Measurements from ENCODE around the gene LMBRD1. TPM values are rescaled to one million over a fixed set of nuclear protein-coding genes. Genes with fewer than 3 reads are reported as not detected.

Gene LMBRD1
- total and polyA plus RNA-seq, 2 of the 4 experiments (the other 2 are of a cell fraction) = 3.9 to 8.7 TPM

DNA sequence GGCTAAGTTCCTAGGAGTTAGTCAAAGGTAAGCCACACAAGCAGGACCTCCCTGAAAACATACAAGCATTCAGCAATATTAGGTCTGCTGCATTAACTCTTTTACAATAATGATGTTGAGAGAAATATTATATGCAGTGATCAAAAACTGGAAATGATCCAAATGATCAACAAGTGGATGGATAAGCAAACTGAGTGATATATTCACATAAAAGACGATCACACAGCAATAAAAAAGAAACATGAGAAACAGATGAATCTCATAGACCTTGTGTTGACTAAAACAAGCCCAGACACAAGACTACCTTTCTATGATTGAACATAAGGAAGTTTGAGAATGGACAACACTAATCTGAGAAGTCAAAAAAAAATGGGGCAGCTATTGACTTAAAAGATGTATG, 39.9 kb downstream of the LMBRD1 start:
- Histone ChIP-seq H2BK15ac (ENCODE audit: low read depth, low read length) (no peak overlapping the region), H3K9ac (ENCODE audit: low read depth, low read length) (no peak overlapping the region), H4K20me1 (ENCODE audit: insufficient read depth, low read length) (no peaks in the 10 kb centered on the region), H3K4me2 (ENCODE audit: low read depth, low read length) (no peak overlapping the region), H4K5ac (ENCODE audit: low read depth, low read length) (no peak overlapping the region), H3K23ac (ENCODE audit: low read depth, low read length) (no peak overlapping the region), H3K4me3 (ENCODE audit: insufficient read depth, low read depth, low read length) (no peak overlapping the region), H3K56ac (ENCODE audit: extremely low read depth, insufficient read depth, low read length) (no peak overlapping the region), H3K4ac (ENCODE audit: low read depth, low read length) (no peak overlapping the region), H2AK9ac (replicated peaks; ENCODE audit: low read depth, low read length, poor library complexity) (no peak overlapping the region), H3K4me1 (ENCODE audit: control insufficient read depth, insufficient read depth, low read length) (no peaks in the 10 kb centered on the region), H4K8ac (ENCODE audit: low read depth in 2 of 2, low read length in 2 of 2) (no peak overlapping the region), H3K18ac (ENCODE audit: low read depth, low read length) (no peak overlapping the region), H2AFZ (replicated peaks; ENCODE audit: low read length, poor library complexity) (no peak overlapping the region), H3K27me3 (ENCODE audit: control insufficient read depth, insufficient read depth, low read length) (no peaks in the 10 kb centered on the region), H4K91ac (ENCODE audit: insufficient read depth, low read depth, low read length) (no peak overlapping the region), H3K14ac (replicated peaks; ENCODE audit: low read depth, low read length) (no peak overlapping the region), H2BK120ac (ENCODE audit: low read depth, low read length) (no peak overlapping the region), H2BK20ac (ENCODE audit: low read depth, low read length) (no peak overlapping the region), H3K9me1 (ENCODE audit: insufficient read depth, low read length) (no peaks in the 10 kb centered on the region), H3K27ac (ENCODE audit: insufficient read depth, low read length) (no peak overlapping the region), H3K79me1 (ENCODE audit: low read depth in 1 of 2, low read length in 2 of 2) (peaks cover 0 to 3% of the 10 kb centered on the region in 2 experiments; a peak in 2 of 4 replicates), H2AK5ac (ENCODE audit: low read depth, low read length) (no peak overlapping the region), H2BK5ac (ENCODE audit: low read depth, low read length, poor library complexity, severe bottlenecking) (no peak overlapping the region), H3K9me3 (ENCODE audit: control insufficient read depth, insufficient read depth, low read length) (no peaks in the 10 kb centered on the region), H3K36me3 (ENCODE audit: control insufficient read depth, insufficient read depth, low read length) (no peaks in the 10 kb centered on the region)
- TF ChIP-seq BHLHE40 (IDR thresholded peaks at IDR 0.05; ENCODE audit: low read depth, low read length) (no peak), MXI1 (IDR thresholded peaks at IDR 0.05; ENCODE audit: borderline replicate concordance, low read depth, low read length) (no peak), RAD21 (IDR thresholded peaks at IDR 0.05; ENCODE audit: low read length) (no peak), RCOR1 (IDR thresholded peaks at IDR 0.05; ENCODE audit: insufficient replicate concordance, low read length) (no peak), MAZ (IDR thresholded peaks at IDR 0.05; ENCODE audit: borderline replicate concordance, low read depth, low read length) (no peak), POLR2A (IDR thresholded peaks at IDR 0.05; ENCODE audit: low read depth, low read length) (no peak), RFX5 (IDR thresholded peaks at IDR 0.05; ENCODE audit: low read depth, low read length) (no peak), FOS (IDR thresholded peaks at IDR 0.05; ENCODE audit: low read depth, low read length) (no peak), MAFK (IDR thresholded peaks at IDR 0.05; ENCODE audit: low read depth, low read length) (no peak), CHD1 (IDR thresholded peaks at IDR 0.05; ENCODE audit: low read depth, low read length) (no peak), NFE2L2 (IDR thresholded peaks at IDR 0.05; ENCODE audit: low read depth, low read length) (no peak), CEBPB (IDR thresholded peaks at IDR 0.05; ENCODE audit: low read depth, low read length) (no peak), SMC3 (IDR thresholded peaks at IDR 0.05; ENCODE audit: low read depth, low read length) (no peak)
- TF ChIP-seq, protein P1, sequence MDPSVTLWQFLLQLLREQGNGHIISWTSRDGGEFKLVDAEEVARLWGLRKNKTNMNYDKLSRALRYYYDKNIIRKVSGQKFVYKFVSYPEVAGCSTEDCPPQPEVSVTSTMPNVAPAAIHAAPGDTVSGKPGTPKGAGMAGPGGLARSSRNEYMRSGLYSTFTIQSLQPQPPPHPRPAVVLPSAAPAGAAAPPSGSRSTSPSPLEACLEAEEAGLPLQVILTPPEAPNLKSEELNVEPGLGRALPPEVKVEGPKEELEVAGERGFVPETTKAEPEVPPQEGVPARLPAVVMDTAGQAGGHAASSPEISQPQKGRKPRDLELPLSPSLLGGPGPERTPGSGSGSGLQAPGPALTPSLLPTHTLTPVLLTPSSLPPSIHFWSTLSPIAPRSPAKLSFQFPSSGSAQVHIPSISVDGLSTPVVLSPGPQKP (IDR thresholded peaks at IDR 0.05; ENCODE audit: borderline replicate concordance, low read depth, low read length) = no peak
- TF ChIP-seq, protein P2, sequence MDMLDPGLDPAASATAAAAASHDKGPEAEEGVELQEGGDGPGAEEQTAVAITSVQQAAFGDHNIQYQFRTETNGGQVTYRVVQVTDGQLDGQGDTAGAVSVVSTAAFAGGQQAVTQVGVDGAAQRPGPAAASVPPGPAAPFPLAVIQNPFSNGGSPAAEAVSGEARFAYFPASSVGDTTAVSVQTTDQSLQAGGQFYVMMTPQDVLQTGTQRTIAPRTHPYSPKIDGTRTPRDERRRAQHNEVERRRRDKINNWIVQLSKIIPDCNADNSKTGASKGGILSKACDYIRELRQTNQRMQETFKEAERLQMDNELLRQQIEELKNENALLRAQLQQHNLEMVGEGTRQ (IDR thresholded peaks at IDR 0.05; ENCODE audit: low read depth, low read length) = no peak
- TF ChIP-seq, protein P3, sequence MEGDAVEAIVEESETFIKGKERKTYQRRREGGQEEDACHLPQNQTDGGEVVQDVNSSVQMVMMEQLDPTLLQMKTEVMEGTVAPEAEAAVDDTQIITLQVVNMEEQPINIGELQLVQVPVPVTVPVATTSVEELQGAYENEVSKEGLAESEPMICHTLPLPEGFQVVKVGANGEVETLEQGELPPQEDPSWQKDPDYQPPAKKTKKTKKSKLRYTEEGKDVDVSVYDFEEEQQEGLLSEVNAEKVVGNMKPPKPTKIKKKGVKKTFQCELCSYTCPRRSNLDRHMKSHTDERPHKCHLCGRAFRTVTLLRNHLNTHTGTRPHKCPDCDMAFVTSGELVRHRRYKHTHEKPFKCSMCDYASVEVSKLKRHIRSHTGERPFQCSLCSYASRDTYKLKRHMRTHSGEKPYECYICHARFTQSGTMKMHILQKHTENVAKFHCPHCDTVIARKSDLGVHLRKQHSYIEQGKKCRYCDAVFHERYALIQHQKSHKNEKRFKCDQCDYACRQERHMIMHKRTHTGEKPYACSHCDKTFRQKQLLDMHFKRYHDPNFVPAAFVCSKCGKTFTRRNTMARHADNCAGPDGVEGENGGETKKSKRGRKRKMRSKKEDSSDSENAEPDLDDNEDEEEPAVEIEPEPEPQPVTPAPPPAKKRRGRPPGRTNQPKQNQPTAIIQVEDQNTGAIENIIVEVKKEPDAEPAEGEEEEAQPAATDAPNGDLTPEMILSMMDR (conservative IDR thresholded peaks at IDR 0.05; ENCODE audit: low read depth, low read length) = no peak
- intact Hi-C loops (cut with micrococcal nuclease) (no loop called here), dilution Hi-C loops (cut with HindIII; ENCODE audit: low sequenced_read_pairs, unreplicated experiment) (no loop called here), in situ Hi-C loops (cut with MboI; ENCODE audit: low sequenced_read_pairs) (no loop called here)
- no TSS peak for BruUV-seq (replicated peaks)
- ChIA-PET CTCF (no interaction called here), POLR2A (ENCODE audit: unreplicated experiment) (no interaction called here)
- ATAC-seq (ENCODE audit: low read depth) (no peak), DNase-seq (no peak)
- no CpG with 5 or more reads among the region's 1 CpG for WGBS, 2 experiments (ENCODE audit: extremely low coverage in 2 of 2, insufficient read length in 1 of 2)
